Upper lobe of left lung (tissue), 6 donors: ENCODE results near the gene ADGRL3. TPM values are rescaled to one million over a fixed set of nuclear protein-coding genes. Genes with fewer than 3 reads are reported as not detected.
"Not testable (repeated sequence)": the region's sequence is repeated elsewhere in the genome, so short reads cannot be mapped to it uniquely, and the experiment has no call there.

Experiments
- ATAC-seq, 2 donors: fragments of 200-7000 bp; cut with Tn5 transposase; one replicate each; pipeline ENCODE4 v1.9.1; 2022; ENCODE audit warnings: mild to moderate bottlenecking in 2 of 2, moderate library complexity in 2 of 2; ENCODE audit not compliant: low FRiP score in 2 of 2
- DNase-seq, 2 donors: peaks; one replicate each; pipeline ENCODE4 v3.0.0-alpha.2; 2019 to 2020
- H3K27ac ChIP-seq, 4 donors: fragments of 200-600 bp; sonication (generic); one replicate each; pipeline ENCODE4 v1.5.1; 2016 to 2019
- H3K27me3 ChIP-seq, 4 donors: fragments of 200-600 bp; sonication (generic); one replicate each; pipeline ENCODE4 v1.5.1; 2017 to 2019
- H3K36me3 ChIP-seq, 4 donors: fragments of 200-600 bp; sonication (generic); one replicate each; pipeline ENCODE4 v1.5.1; 2016 to 2019
- H3K4me1 ChIP-seq, 4 donors: fragments of 200-600 bp; sonication (generic); one replicate each; pipeline ENCODE4 v1.5.1; 2018 to 2019
- H3K4me3 ChIP-seq, 4 donors: fragments of 200-600 bp; sonication (generic); one replicate each; pipeline ENCODE4 v1.5.1; 2017 to 2019; ENCODE audit warnings: mild to moderate bottlenecking in 2 of 4, moderate library complexity in 1 of 4
- H3K9me3 ChIP-seq, 4 donors: fragments of 200-600 bp; sonication (generic); one replicate each; pipeline ENCODE4 v1.5.1; 2018 to 2019
- CTCF ChIP-seq, 6 experiments: fragments of 450-650 bp in 4 of 6; fragments of 200-600 bp in 2 of 6; sonication (generic) in 2 of 6; IDR thresholded peaks; one replicate each; pipeline ENCODE4 v1.5.1; 2016 to 2019; ENCODE audit warnings: antibody characterized with exemption in 6 of 6
- EP300 ChIP-seq, 4 donors: sonication (generic); formaldehyde crosslinking; IDR thresholded peaks; one replicate each; pipeline ENCODE4 v1.5.1; 2017; ENCODE audit warnings: antibody characterized with exemption in 4 of 4, control low read depth in 2 of 4
- POLR2A ChIP-seq, 4 donors: fragments of 450-650 bp; IDR thresholded peaks; one replicate each; pipeline ENCODE4 v1.5.1; 2016 to 2017; ENCODE audit warnings: antibody characterized with exemption in 4 of 4, mild to moderate bottlenecking in 2 of 4
- POLR2AphosphoS5 ChIP-seq, 2 donors: sonication (generic); formaldehyde crosslinking; IDR thresholded peaks; one replicate each; pipeline ENCODE4 v1.5.1; 2017; ENCODE audit warnings: antibody characterized with exemption in 2 of 2
- WGBS, 2 donors: methylation state at CpG; one replicate each; pipeline ENCODE4 v1.1.5; 2017 to 2018; 5-methylcytosine and 5-hydroxymethylcytosine counted together
- total RNA-seq, 6 donors: library from RNA; depleted of rRNA in 4 of 6; stranded (reverse); fragments of >200 nt in 4 of 6; gene quantifications; one replicate each; pipeline versions ENCODE4 v1.1.0 to v1.2.1, GENCODE V29; 2016 to 2021
- donor health status: DM: no; HTN: no; CAD: no; lungs with moderate emphysema.
- donor health status: DM: no; HTN: yes; CAD: no; lungs with severe emphysema.

Gene ADGRL3
- total RNA-seq, 6 donors from 2014 or later = 1.0 to 8.5 (median 2.9) TPM

DNA sequence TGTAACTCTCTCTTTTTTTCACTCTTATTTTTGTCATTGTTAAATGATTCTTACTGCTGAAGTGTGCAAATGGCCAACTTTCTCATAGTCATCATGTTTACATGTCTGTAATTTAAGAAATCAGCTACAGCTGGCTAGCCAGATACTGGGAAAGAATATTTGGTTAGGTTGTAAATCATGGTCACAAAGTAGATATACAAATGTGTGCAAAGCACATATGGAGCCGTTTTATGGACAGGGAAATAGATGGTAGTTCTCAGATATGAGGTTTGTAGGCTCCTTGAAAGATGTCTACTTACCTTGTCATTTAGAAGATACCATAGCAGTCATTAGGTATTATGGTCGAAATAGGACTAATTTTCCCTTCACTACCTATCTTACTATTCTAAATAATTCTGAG is 430.4 kb downstream of the ADGRL3 start:
- H3K27me3 ChIP-seq = no peaks in the 10 kb centered on the region
- no peak overlapping the region for H3K4me3 ChIP-seq
- no peaks in the 10 kb centered on the region for H3K36me3 ChIP-seq
- H3K4me1 ChIP-seq = no peaks in the 10 kb centered on the region
- no peak for DNase-seq
- H3K27ac ChIP-seq = no peak overlapping the region
- TF ChIP-seq CTCF (IDR thresholded peaks at IDR 0.05) (no peak), POLR2A (IDR thresholded peaks at IDR 0.05) (no peak), EP300 (IDR thresholded peaks at IDR 0.05) (no peak), POLR2AphosphoS5 (IDR thresholded peaks at IDR 0.05) (no peak)
- ATAC-seq = no peak
- H3K9me3 ChIP-seq = no peaks in the 10 kb centered on the region
- WGBS, 2 donors = 70 to 75% methylated on average over 2 of the region's 2 CpGs

- no peak overlapping the region for H3K4me3 ChIP-seq
- no peaks in the 10 kb centered on the region for H3K27me3 ChIP-seq
- no peak for ATAC-seq
- no peak for DNase-seq
- H3K27ac ChIP-seq = no peak overlapping the region
- no peaks in the 10 kb centered on the region for H3K36me3 ChIP-seq
- no peaks in the 10 kb centered on the region for H3K4me1 ChIP-seq
- TF ChIP-seq POLR2AphosphoS5 (IDR thresholded peaks at IDR 0.05) (no peak), POLR2A (IDR thresholded peaks at IDR 0.05) (no peak), EP300 (IDR thresholded peaks at IDR 0.05) (no peak), CTCF (IDR thresholded peaks at IDR 0.05) (no peak)
- WGBS, 2 donors = 55 to 66% methylated on average over 1 of the region's 1 CpG
- no peaks in the 10 kb centered on the region for H3K9me3 ChIP-seq
Measured at GRCh38 chr4:61638591-61638990, 438.5 kb downstream of the ADGRL3 start.

DNA sequence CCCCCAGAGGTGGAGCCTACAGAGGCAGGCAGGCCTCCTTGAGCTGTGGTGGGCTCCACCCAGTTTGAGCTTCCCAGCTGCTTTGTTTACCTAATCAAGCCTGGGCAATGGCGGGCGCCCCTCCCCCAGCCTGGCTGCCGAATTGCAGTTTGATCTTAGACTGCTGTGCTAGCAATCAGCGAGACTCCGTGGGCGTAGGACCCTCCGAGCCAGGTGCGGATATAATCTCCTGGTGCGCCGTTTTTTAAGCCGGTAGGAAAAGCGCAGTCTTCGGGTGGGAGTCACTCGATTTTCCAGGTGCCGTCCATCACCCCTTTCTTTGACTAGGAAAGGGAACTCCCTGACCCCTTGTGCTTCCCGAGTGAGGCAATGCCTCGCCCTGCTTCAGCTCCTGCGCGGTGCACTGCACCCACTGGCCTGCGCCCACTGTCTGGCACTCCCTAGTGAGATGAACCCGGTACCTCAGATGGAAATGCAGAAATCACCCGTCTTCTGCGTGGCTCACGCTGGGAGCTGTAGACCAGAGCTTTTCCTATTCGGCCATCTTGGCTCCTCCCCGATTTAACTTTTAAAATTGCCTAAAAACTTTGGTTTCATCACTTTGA is 446.7 kb downstream of the ADGRL3 start:
- not testable (repeated sequence) for H3K4me3 ChIP-seq, H3K27ac ChIP-seq, H3K4me1 ChIP-seq, ATAC-seq, H3K36me3 ChIP-seq, H3K9me3 ChIP-seq, H3K27me3 ChIP-seq
- 86 to 93% methylated on average over 25 to 26 of the region's 26 CpGs for WGBS, 2 donors
- DNase-seq = peak in 1 of 2 donors; percentile 56

- WGBS, 2 donors = 72 to 93% methylated on average over 1 of the region's 1 CpG
- DNase-seq (no peak), ATAC-seq (no peak)
- Histone ChIP-seq H3K4me1 (no peaks in the 10 kb centered on the region), H3K4me3 (no peak overlapping the region), H3K27ac (no peak overlapping the region), H3K9me3 (no peaks in the 10 kb centered on the region), H3K27me3 (no peaks in the 10 kb centered on the region), H3K36me3 (no peaks in the 10 kb centered on the region)
- TF ChIP-seq POLR2AphosphoS5 (IDR thresholded peaks at IDR 0.05) (no peak), CTCF (IDR thresholded peaks at IDR 0.05) (no peak), EP300 (IDR thresholded peaks at IDR 0.05) (no peak), POLR2A (IDR thresholded peaks at IDR 0.05) (no peak)
Measured at GRCh38 chr4:61648264-61648663, 448.1 kb downstream of the ADGRL3 start.

DNA sequence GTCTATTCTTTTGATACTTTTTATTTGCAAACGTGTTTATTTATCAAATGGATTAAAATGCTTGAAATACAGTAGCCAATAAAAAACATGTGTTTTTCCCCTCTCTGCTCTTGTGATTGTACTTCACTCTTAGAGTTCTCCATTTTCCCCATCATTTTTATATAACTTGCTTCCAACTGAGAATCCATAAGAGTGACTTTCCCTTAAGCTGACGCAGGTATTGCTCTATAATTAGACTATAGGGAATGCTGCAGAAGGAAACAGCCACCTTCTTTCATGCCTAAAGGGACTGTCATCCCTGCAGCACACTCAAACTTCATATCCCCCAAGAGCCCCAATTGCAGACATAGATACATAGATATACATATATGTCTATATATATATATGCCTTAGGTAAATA is 456.9 kb downstream of the ADGRL3 start:
- Histone ChIP-seq H3K9me3 (no peaks in the 10 kb centered on the region), H3K36me3 (no peaks in the 10 kb centered on the region), H3K4me1 (no peaks in the 10 kb centered on the region), H3K27me3 (no peaks in the 10 kb centered on the region), H3K27ac (no peak overlapping the region), H3K4me3 (no peak overlapping the region)
- ATAC-seq (no peak), DNase-seq (no peak)
- WGBS, 2 donors = 75 to 85% methylated on average over 2 of the region's 2 CpGs
- TF ChIP-seq CTCF (IDR thresholded peaks at IDR 0.05) = no peak
- TF ChIP-seq POLR2AphosphoS5 (IDR thresholded peaks at IDR 0.05) = no peak
- no peak for TF ChIP-seq EP300 (IDR thresholded peaks at IDR 0.05)
- TF ChIP-seq POLR2A (IDR thresholded peaks at IDR 0.05) = no peak
